HepG2 (cell line): Measurements from ENCODE around the gene ATP6V1F. TPM values are rescaled to one million over a fixed set of nuclear protein-coding genes. Genes with fewer than 3 reads are reported as not detected.

Experiments
- ATAC-seq: fragments of 200-7000 bp; cut with Tn5 transposase; 3 replicates; pipeline ENCODE4 v1.9.1; 2020; ENCODE audit warnings: mild to moderate bottlenecking, moderate library complexity
- BruUV-seq: library from RNA; stranded (reverse); fragments of 400-500 nt; replicated peaks from 2 replicates; lab custom pipeline; 2021; lab: Mats Ljungman, UMichigan
- CTCF ChIA-PET: fragments of 300-600 bp; formaldehyde crosslinking; extraction: SDS; loops from one replicate; lab custom pipeline; 2021; ENCODE audit warnings: low total read pairs, inconsistent platforms, low intra/inter-chr PET ratio; lab: Yijun Ruan, JAX
- POLR2A ChIA-PET: fragments of 350-600 bp; sonication (Branson Sonifier 250); formaldehyde crosslinking; loops from one replicate; lab custom pipeline; 2020; ENCODE audit warnings: antibody characterized with exemption, inconsistent platforms; lab: Yijun Ruan, JAX
- DNase-seq: peaks from one replicate; pipeline ENCODE4 v3.0.0-alpha.2; 2015; ENCODE audit warnings: low spot score
- FAIRE-seq: peaks from 3 replicates; lab custom pipeline; 2011; peaks lifted over from hg19 to GRCh38; lab: Jason Lieb, UNC
- H2AFZ ChIP-seq: one replicate; pipeline ENCODE4 v1.6.1; 2011; ENCODE audit warnings: low read length, inconsistent platforms
- H3K27ac ChIP-seq: fragments of 300-600 bp; 3 replicates; pipeline ENCODE4 v1.8.0; 2011; ENCODE audit warnings: mixed run types, mild to moderate bottlenecking, mixed read lengths, low read length, inconsistent platforms; ENCODE audit not compliant: insufficient read depth; ENCODE audit errors: extremely low read length
- H3K27me3 ChIP-seq, 2 experiments: fragments of 200-600 bp in 1 of 2; 2 replicates in 1 of 2; 3 replicates in 1 of 2; pipeline versions ENCODE4 v1.6.0 to v1.8.0; 2011; ENCODE audit warnings: low read length in 2 of 2, mild to moderate bottlenecking in 2 of 2, moderate library complexity in 2 of 2, inconsistent platforms in 1 of 2; ENCODE audit not compliant: insufficient read depth in 2 of 2, control insufficient read depth in 1 of 2
- H3K36me3 ChIP-seq, 2 experiments: fragments of 200-600 bp in 1 of 2; replicated peaks in 1 of 2; 2 replicates in 1 of 2; 3 replicates in 1 of 2; pipeline versions ENCODE4 v1.5.1 to v1.8.0; 2011; ENCODE audit warnings: low read length in 2 of 2, inconsistent platforms in 1 of 2; ENCODE audit not compliant: insufficient read depth in 2 of 2, control insufficient read depth in 1 of 2
- H3K4me1 ChIP-seq: 2 replicates; pipeline ENCODE4 v1.5.1; 2012; ENCODE audit warnings: low read length, inconsistent platforms; ENCODE audit not compliant: insufficient read depth
- H3K4me2 ChIP-seq: 2 replicates; pipeline ENCODE4 v1.6.0; 2011; ENCODE audit warnings: low read depth, low read length, inconsistent platforms
- H3K4me3 ChIP-seq, 3 experiments: fragments of 200-600 bp in 1 of 3; sonication (generic), shearing (Covaris generic) in 1 of 3; replicated peaks in 1 of 3; 2 replicates each; pipeline ENCODE4 v1.5.1; 2011 to 2016; ENCODE audit warnings: low read length in 3 of 3, inconsistent platforms in 2 of 3, low read depth in 2 of 3, mild to moderate bottlenecking in 2 of 3, control low read depth in 1 of 3, mixed read lengths in 1 of 3; ENCODE audit not compliant: insufficient read depth in 1 of 3
- H3K79me2 ChIP-seq: one replicate; pipeline ENCODE4 v1.6.1; 2011; ENCODE audit warnings: low read length, inconsistent platforms; ENCODE audit not compliant: insufficient read depth
- H3K9ac ChIP-seq: 2 replicates; pipeline ENCODE4 v1.6.0; 2011; ENCODE audit warnings: mild to moderate bottlenecking, low read depth, low read length, inconsistent platforms; ENCODE audit not compliant: insufficient read depth
- H3K9me3 ChIP-seq: 2 replicates; pipeline ENCODE4 v1.5.1; 2012; ENCODE audit warnings: mild to moderate bottlenecking, low read length
- H4K20me1 ChIP-seq: 2 replicates; pipeline ENCODE4 v1.6.0; 2011; ENCODE audit warnings: inconsistent platforms, mild to moderate bottlenecking, low read length, moderate library complexity; ENCODE audit not compliant: insufficient read depth
- ARID2 ChIP-seq: sonication (generic); formaldehyde crosslinking; IDR thresholded peaks from 2 replicates; pipeline ENCODE4 v1.8.1; 2022; ENCODE audit warnings: mild to moderate bottlenecking, missing genetic modification reagents, borderline replicate concordance
- ERF ChIP-seq: IDR thresholded peaks from 2 replicates; pipeline ENCODE4 v1.6.1; 2018; ENCODE audit warnings: missing biosample characterization, missing genetic modification reagents
- GATAD1 ChIP-seq: IDR thresholded peaks from 2 replicates; pipeline ENCODE4 v1.6.1; 2016; ENCODE audit warnings: missing genetic modification reagents, missing compliant biosample characterization
- KDM5A ChIP-seq: fragments of 200-600 bp; sonication (generic); IDR thresholded peaks from 2 replicates; pipeline ENCODE4 v1.7.0; 2018; ENCODE audit warnings: antibody characterized with exemption, mild to moderate bottlenecking, low read length, borderline replicate concordance
- MED1 ChIP-seq: sonication (generic); formaldehyde crosslinking; IDR thresholded peaks from 2 replicates; pipeline ENCODE4 v1.4.0; 2020; ENCODE audit warnings: missing genetic modification reagents
- MZF1 ChIP-seq: sonication (generic); formaldehyde crosslinking; IDR thresholded peaks from 2 replicates; pipeline ENCODE4 v1.8.1; 2023; ENCODE audit warnings: mild to moderate bottlenecking, missing genetic modification reagents, borderline replicate concordance
- NONO ChIP-seq, 2 experiments: fragments of 450-650 bp in 1 of 2; sonication (generic) in 1 of 2; formaldehyde crosslinking in 1 of 2; IDR thresholded peaks in 1 of 2; conservative IDR thresholded peaks in 1 of 2; 2 replicates each; pipeline versions ENCODE4 v1.6.1 to v1.8.0; 2017 to 2022; ENCODE audit warnings: mild to moderate bottlenecking in 1 of 2, missing genetic modification reagents in 1 of 2, moderate library complexity in 1 of 2
- SALL2 ChIP-seq: sonication (generic); formaldehyde crosslinking; IDR thresholded peaks from 2 replicates; pipeline ENCODE4 v1.8.1; 2023; ENCODE audit warnings: mild to moderate bottlenecking, missing genetic modification reagents, inconsistent platforms
- ZNF563 ChIP-seq: sonication (generic); formaldehyde crosslinking; IDR thresholded peaks from 2 replicates; pipeline ENCODE4 v1.8.0; 2022; ENCODE audit warnings: mild to moderate bottlenecking, moderate library complexity, missing genetic modification reagents
- ZNF878 ChIP-seq: sonication (generic); formaldehyde crosslinking; IDR thresholded peaks from 2 replicates; pipeline ENCODE4 v1.8.1; 2023; ENCODE audit warnings: mild to moderate bottlenecking, missing genetic modification reagents, moderate library complexity
- ZSCAN31 ChIP-seq: sonication (generic); formaldehyde crosslinking; IDR thresholded peaks from 2 replicates; pipeline ENCODE4 v1.5.0; 2020; ENCODE audit warnings: low read depth, mild to moderate bottlenecking, missing genetic modification reagents
- WGBS: methylation state at CpG from one replicate; pipeline ENCODE4 v1.1.6; 2017; ENCODE audit warnings: low lambda C conversion rate; 5-methylcytosine and 5-hydroxymethylcytosine counted together
- in situ Hi-C: cut with HindIII; loops from 2 replicates; pipeline ENCODE4 v1.10.0; 2017; ENCODE audit warnings: low pct_unique_long_range_greater_than_20kb; ENCODE audit not compliant: extremely low pct_ligation_motif_present
- intact Hi-C: fragments of 100-400 bp; cut with micrococcal nuclease; formaldehyde crosslinking; loops from one replicate; pipeline ENCODE4 v1.10.0; 2022; ENCODE audit not compliant: unreplicated experiment
- polyA plus RNA-seq, 8 experiments: library from polyadenylated mRNA; depleted of rRNA in 3 of 8; stranded (reverse) in 7 of 8; unstranded in 1 of 8; fragments of >200 nt; fragmentation: Illumina TruSeq in 4 of 8; extraction: Trizol in 4 of 8; gene quantifications; 2 replicates each; pipeline versions ENCODE4 v1.2.1 to v1.2.3, GENCODE V29; 2011 to 2016; ENCODE audit warnings: low read depth in 4 of 8, missing spikeins in 1 of 8, mixed read lengths in 1 of 8; ENCODE audit not compliant: insufficient read depth in 1 of 8
- total RNA-seq, 5 experiments: library from RNA; depleted of rRNA; stranded (reverse); fragments of >200 nt; fragmentation: Illumina TruSeq; extraction: Trizol; gene quantifications; 2 replicates each; pipeline ENCODE4 v1.2.3, GENCODE V29; 2016; ENCODE audit warnings: low read depth in 1 of 5
- TF ChIP-seq, protein P1 (sequence below): sonication (generic); formaldehyde crosslinking; IDR thresholded peaks from 2 replicates; pipeline ENCODE4 v1.8.1; 2022; ENCODE audit warnings: low read depth, mild to moderate bottlenecking, missing genetic modification reagents
- TF ChIP-seq, protein P2 (sequence below): sonication (generic); formaldehyde crosslinking; IDR thresholded peaks from 2 replicates; pipeline ENCODE4 v1.5.0; 2020; ENCODE audit warnings: mild to moderate bottlenecking, missing genetic modification reagents, borderline replicate concordance
- TF ChIP-seq, protein P3 (sequence below): sonication (generic); formaldehyde crosslinking; IDR thresholded peaks from 2 replicates; pipeline ENCODE4 v1.5.0; 2020; ENCODE audit warnings: missing genetic modification reagents, mild to moderate bottlenecking, borderline replicate concordance

The ATP6V1F gene
- total and polyA plus RNA-seq, 2 of the 13 experiments (the other 11 are each of a cell fraction or from before 2014, with no cell fraction given): 87.2 to 132 TPM

DNA sequence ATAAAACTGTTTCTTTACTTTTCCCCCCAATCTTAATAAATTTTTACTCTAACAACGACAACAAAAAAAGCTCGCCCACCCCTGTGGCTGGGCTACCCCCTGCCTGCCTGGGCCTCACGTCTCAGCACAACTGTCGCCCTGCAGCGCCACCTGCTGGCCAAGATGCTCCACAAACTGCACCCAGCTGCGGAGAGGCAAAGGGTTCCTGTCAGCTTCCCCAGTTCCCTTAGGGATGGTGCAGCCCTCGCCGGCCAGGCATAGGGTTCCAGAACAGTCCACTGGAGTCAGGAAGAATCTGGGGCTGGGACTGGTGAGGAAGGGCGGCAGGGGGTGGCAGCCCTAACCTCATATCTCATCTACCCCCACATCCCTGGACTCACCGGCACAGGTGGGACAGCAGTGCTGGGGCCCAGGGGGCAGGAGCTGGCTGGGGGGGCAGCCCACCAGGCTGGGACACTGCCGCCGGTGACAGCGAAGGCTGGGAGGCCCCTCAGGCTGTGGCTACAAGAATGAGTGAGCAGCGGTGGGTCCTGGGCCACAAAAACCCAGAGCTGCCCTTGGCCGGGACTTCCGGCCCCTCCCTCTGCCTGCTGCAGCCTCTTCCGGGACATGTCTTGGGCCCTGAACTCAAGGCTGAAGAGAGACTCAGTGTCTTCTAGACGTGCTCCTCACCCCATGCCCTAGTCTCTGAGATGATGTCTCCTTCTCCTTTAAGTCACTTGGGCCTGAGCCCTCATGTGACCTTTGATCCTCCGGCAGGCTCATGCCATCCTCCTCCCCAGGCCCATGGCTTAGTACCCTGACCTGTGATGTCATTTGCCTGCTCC is 21.2 kb downstream of the ATP6V1F start:
- DNase-seq (peak; percentile 44), ATAC-seq (peak; percentile 49), FAIRE-seq (peak; percentile 37)
- peak overlapping the region; percentile 21 for H3K27ac ChIP-seq
- no TSS peak for BruUV-seq
- H3K4me1 ChIP-seq: peaks cover 39% of the 10 kb centered on the region
- H4K20me1 ChIP-seq: no peaks in the 10 kb centered on the region
- in situ Hi-C loops (loop anchor here (5.0 to 25.0 kb wide), 2 partner anchors 92 to 447 kb away; partner anchors contain the start of gene CCDC136), intact Hi-C loops (loop anchor here (5.0 kb wide), 1 partner anchor 412 kb away; no protein-coding TSS in a partner anchor)
- peak overlapping the region; percentile 85 for H3K4me2 ChIP-seq
- H3K9ac ChIP-seq: peak overlapping the region; percentile 45; the same call in 1 of the 2 replicates
- peaks cover 0 to 10% of the 10 kb centered on the region in 2 experiments; a peak in 2 of 5 replicates for H3K27me3 ChIP-seq
- H3K9me3 ChIP-seq: no peaks in the 10 kb centered on the region
- no peaks in the 10 kb centered on the region for H3K36me3 ChIP-seq
- no peaks in the 10 kb centered on the region for H3K79me2 ChIP-seq
- peak overlapping the region; percentile 70 to 79 (median 70) for H3K4me3 ChIP-seq
- H2AFZ ChIP-seq: peak overlapping the region; percentile 71
- 5% methylated on average over 7 of the region's 19 CpGs for WGBS
- ChIA-PET POLR2A (interaction anchor here (0.7 to 1.5 kb wide), 3 partner anchors 21 to 341 kb away, joined by 3 to 12 read pairs (median 3); partner anchors contain the start of genes AHCYL2 and ATP6V1F), CTCF (interaction anchor here (1.5 kb wide), 1 partner anchor 41 kb away, joined by 13 read pairs; no protein-coding TSS in a partner anchor)
- TF ChIP-seq KDM5A: peak; percentile 79
- TF ChIP-seq MED1 (CRISPR knock-in tag): 0 out of 2 replicates have a peak, but pooled peaks have one; percentile 32
- peak; percentile 46; the same call in 1 of the 2 replicates for TF ChIP-seq SALL2 (CRISPR knock-in tag)
- TF ChIP-seq ZNF878 (CRISPR knock-in tag): no peak
- peak; percentile 67; the same call in 1 of the 2 replicates for TF ChIP-seq ZNF563 (CRISPR knock-in tag)
- TF ChIP-seq, protein P1, sequence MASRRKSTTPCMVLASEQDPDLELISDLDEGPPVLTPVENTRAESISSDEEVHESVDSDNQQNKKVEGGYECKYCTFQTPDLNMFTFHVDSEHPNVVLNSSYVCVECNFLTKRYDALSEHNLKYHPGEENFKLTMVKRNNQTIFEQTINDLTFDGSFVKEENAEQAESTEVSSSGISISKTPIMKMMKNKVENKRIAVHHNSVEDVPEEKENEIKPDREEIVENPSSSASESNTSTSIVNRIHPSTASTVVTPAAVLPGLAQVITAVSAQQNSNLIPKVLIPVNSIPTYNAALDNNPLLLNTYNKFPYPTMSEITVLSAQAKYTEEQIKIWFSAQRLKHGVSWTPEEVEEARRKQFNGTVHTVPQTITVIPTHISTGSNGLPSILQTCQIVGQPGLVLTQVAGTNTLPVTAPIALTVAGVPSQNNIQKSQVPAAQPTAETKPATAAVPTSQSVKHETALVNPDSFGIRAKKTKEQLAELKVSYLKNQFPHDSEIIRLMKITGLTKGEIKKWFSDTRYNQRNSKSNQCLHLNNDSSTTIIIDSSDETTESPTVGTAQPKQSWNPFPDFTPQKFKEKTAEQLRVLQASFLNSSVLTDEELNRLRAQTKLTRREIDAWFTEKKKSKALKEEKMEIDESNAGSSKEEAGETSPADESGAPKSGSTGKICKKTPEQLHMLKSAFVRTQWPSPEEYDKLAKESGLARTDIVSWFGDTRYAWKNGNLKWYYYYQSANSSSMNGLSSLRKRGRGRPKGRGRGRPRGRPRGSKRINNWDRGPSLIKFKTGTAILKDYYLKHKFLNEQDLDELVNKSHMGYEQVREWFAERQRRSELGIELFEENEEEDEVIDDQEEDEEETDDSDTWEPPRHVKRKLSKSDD (CRISPR knock-in tag): 0 out of 2 replicates have a peak, but pooled peaks have one; percentile 37
- TF ChIP-seq MZF1: no peak
- TF ChIP-seq, protein P2, sequence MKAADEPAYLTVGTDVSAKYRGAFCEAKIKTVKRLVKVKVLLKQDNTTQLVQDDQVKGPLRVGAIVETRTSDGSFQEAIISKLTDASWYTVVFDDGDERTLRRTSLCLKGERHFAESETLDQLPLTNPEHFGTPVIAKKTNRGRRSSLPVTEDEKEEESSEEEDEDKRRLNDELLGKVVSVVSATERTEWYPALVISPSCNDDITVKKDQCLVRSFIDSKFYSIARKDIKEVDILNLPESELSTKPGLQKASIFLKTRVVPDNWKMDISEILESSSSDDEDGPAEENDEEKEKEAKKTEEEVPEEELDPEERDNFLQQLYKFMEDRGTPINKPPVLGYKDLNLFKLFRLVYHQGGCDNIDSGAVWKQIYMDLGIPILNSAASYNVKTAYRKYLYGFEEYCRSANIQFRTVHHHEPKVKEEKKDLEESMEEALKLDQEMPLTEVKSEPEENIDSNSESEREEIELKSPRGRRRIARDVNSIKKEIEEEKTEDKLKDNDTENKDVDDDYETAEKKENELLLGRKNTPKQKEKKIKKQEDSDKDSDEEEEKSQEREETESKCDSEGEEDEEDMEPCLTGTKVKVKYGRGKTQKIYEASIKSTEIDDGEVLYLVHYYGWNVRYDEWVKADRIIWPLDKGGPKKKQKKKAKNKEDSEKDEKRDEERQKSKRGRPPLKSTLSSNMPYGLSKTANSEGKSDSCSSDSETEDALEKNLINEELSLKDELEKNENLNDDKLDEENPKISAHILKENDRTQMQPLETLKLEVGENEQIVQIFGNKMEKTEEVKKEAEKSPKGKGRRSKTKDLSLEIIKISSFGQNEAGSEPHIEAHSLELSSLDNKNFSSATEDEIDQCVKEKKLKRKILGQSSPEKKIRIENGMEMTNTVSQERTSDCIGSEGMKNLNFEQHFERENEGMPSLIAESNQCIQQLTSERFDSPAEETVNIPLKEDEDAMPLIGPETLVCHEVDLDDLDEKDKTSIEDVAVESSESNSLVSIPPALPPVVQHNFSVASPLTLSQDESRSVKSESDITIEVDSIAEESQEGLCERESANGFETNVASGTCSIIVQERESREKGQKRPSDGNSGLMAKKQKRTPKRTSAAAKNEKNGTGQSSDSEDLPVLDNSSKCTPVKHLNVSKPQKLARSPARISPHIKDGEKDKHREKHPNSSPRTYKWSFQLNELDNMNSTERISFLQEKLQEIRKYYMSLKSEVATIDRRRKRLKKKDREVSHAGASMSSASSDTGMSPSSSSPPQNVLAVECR (CRISPR knock-in tag): peak; percentile 61; the same call in 1 of the 2 replicates
- TF ChIP-seq ARID2 (CRISPR knock-in tag): no peak
- no peak for TF ChIP-seq NONO (IDR thresholded peaks at IDR 0.05)
- peak; percentile 25; the same call in 1 of the 2 replicates for TF ChIP-seq NONO (CRISPR knock-in tag; conservative IDR thresholded peaks at IDR 0.05)
- TF ChIP-seq ERF (CRISPR knock-in tag): 0 out of 2 replicates have a peak, but pooled peaks have one; percentile 7
- 0 out of 2 replicates have a peak, but pooled peaks have one; percentile 34 for TF ChIP-seq ZSCAN31 (CRISPR knock-in tag)
- TF ChIP-seq, protein P3, sequence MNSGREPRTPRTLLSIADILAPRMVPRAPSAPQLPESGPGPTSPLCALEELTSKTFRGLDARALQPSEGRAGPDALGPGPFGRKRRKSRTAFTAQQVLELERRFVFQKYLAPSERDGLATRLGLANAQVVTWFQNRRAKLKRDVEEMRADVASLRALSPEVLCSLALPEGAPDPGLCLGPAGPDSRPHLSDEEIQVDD (CRISPR knock-in tag): peak; percentile 78
- peak; percentile 71; the same call in 1 of the 2 replicates for TF ChIP-seq GATAD1 (CRISPR knock-in tag)
